ENCODE data around the gene SCG3.

Gene SCG3

DNA sequence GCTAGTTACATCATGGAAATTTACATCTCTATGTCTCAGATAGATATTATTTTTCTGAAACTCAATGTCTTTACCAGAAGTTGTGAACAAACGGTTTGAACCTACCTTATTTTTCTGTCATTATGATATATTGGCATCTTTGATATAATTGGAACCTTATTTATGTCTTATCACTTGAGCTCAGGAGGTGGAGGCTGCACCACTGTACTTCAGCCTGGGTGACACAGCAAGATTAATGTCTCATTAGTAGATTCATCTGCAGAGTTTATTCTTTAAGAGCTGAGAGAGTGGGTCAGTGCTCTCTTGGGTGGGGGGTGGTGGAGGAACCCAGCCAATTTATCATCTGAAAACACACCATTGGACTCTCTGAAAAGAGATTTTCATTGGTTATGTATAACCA, 21.4 kb downstream of the SCG3 start:
- no peak for DNase-seq (ENCODE audit: low spot score)
- TF ChIP-seq, protein P1, sequence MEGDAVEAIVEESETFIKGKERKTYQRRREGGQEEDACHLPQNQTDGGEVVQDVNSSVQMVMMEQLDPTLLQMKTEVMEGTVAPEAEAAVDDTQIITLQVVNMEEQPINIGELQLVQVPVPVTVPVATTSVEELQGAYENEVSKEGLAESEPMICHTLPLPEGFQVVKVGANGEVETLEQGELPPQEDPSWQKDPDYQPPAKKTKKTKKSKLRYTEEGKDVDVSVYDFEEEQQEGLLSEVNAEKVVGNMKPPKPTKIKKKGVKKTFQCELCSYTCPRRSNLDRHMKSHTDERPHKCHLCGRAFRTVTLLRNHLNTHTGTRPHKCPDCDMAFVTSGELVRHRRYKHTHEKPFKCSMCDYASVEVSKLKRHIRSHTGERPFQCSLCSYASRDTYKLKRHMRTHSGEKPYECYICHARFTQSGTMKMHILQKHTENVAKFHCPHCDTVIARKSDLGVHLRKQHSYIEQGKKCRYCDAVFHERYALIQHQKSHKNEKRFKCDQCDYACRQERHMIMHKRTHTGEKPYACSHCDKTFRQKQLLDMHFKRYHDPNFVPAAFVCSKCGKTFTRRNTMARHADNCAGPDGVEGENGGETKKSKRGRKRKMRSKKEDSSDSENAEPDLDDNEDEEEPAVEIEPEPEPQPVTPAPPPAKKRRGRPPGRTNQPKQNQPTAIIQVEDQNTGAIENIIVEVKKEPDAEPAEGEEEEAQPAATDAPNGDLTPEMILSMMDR (IDR thresholded peaks at IDR 0.05) = no peak
- Histone ChIP-seq H3K4me3 (no peak overlapping the region), H3K27ac (no peak overlapping the region)

DNA sequence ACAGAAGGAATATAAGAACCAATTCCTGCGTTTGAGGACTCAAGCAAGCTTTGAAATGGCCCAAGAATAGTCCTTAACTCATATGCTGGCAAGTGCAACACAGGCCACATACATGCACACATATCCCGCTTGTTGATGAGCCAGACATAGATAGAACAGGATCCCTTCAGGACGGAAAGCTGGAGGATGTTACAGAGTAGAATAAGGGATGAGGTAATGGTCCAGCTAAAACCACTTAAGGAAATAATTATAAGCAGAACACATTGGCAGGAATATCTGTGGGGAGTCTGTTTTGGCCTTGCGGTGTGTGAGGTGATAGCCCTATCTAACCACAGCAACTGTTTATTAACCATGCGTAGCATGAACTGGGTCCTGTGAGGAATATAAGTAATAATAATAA, 25.0 kb downstream of the SCG3 start:
- TF ChIP-seq, protein P1 (IDR thresholded peaks at IDR 0.05) = no peak
- no peak overlapping the region for H3K27ac ChIP-seq

DNA sequence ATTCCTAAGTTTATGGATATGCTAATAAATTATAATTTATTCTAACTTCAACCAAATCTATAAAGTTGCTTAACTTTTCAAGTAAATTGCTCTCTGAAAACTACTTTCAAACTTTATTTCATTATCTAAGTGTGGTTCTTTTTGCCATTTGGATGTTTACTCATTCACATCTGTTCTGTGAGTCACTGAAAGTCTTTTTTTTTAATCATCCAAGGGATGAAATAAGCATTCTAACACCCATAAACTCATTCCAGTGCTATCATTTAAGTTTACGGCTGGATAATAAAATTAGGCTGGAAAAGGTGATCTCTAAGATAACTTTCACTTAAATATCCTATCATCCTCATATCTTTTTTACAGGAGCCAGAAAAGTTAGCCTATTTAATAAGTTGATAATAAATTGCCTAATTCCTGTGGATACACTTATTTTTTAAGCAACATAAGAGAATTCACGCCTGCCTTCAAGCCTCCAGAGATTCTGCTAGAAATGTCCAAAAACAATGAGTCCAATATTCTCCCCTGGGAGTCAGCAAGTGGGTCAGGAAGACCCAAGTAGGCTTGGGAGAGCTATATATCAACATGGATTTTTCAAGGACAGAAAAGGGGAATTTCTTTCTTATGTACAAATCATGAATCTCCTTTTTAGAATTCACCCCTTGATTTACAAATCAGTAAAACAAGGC, 25.8 kb downstream of the SCG3 start:
- Histone ChIP-seq H3K27ac (no peak overlapping the region), H3K4me3 (no peak overlapping the region)
- no peak for DNase-seq (ENCODE audit: low spot score)
- TF ChIP-seq, protein P1 (IDR thresholded peaks at IDR 0.05) = no peak

More for the DNA sequence above, 25.0 kb downstream of the SCG3 start:
- DNase-seq (ENCODE audit: low spot score) = no peak
- H3K4me3 ChIP-seq = no peak overlapping the region

DNA sequence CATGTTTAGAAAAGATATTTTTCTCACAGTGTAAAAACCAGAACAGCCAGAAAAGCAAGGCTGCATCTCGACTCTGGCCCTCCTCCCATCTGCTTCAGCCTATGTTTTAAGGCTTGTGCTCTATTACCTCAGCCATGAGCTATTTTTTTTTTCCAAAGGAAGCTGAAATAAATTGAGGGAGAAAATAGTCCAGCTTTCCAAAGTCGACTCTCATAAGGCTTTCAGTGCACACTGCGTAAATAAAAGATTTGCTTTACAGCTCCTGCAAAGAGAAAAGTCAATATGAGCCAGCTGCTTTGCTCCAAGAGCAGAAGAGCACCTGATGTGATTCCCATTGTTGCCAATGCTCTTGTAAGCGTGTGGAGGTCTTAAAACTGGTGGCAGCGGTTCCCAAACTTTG, 26.7 kb downstream of the SCG3 start:
- TF ChIP-seq, protein P1 (IDR thresholded peaks at IDR 0.05) = no peak
- DNase-seq (ENCODE audit: low spot score) = no peak
- no peak overlapping the region for H3K4me3 ChIP-seq
- H3K27ac ChIP-seq = no peak overlapping the region

DNA sequence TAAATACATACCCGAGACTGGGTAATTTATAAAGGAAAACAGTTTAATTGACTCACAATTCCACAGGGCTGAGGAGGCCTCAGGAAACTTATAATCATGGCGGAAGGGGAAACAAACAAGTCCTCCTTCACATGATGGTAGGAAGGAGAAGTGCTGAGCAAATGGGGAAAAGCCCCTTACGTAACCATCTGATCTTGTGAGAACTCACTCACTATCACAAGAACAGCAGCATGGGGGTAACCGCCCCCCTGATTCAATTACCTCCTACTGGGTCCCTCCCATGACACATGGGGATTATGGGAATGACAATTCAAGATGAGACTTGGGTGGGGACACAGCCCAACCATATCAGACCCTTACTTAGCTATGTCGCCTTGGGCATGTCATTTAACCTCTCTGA, 27.7 kb downstream of the SCG3 start:
- DNase-seq (ENCODE audit: low spot score) = no peak
- TF ChIP-seq, protein P1 (IDR thresholded peaks at IDR 0.05) = no peak
- Histone ChIP-seq H3K27ac (no peak overlapping the region), H3K4me3 (no peak overlapping the region)

DNA sequence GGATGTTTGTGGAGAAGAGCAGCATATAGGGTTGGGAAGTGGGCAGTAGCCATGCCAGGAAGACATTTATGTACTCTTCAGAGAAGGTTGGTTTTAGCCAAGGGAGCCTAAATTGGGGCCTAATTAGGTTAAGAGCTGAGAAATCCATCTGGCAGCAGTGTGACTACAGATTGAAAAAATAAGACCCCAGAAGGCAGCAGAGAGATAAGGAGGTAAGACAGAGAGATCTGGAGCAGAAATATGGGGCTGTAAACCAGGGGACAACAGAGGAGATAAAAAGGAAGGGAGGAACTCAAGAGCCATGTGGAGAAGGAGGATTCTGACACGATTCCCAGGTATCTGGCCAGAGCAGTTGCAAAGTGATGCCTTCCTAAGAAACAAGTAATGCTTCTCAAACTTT, 32.9 kb downstream of the SCG3 start:
- TF ChIP-seq, protein P1 (IDR thresholded peaks at IDR 0.05) = no peak
- Histone ChIP-seq H3K4me3 (no peak overlapping the region), H3K27ac (no peak overlapping the region)
- DNase-seq (ENCODE audit: low spot score) = no peak

DNA sequence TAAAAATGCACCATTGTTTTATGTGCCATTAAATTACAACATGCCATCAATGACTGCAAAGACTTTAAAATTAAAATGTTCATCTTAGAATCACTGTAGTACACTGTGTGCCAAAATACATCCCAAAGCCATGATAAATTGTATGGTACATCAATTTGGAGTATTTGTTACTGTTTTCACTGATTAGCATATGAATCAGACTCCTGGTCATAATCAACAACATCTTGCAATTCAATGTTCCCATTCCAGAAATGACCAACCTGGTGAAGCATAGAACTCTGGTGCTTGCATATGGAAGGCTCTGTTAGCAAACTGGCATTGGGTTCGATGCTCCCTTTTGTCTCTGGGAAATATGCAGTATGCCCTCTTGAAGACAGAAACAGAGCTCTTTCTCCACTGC, 33.6 kb downstream of the SCG3 start:
- Histone ChIP-seq H3K4me3 (no peak overlapping the region), H3K27ac (no peak overlapping the region)
- TF ChIP-seq, protein P1 (IDR thresholded peaks at IDR 0.05) = no peak
- no peak for DNase-seq (ENCODE audit: low spot score)
